Stimulated activated CD8-positive, alpha-beta memory T cell treated with anti-CD3 and anti-CD28 coated beads, Interleukin-2, amount 100 ng/mL, for 1 hour (primary cell): ENCODE measurements around the gene RPS21.
A peak's percentile ranks its signal among the peaks of the same experiment; 100 is the strongest.

Experiments
- DNase-seq, 2 donors: peaks; one replicate each; pipeline ENCODE4 v3.0.0-alpha.2; 2020; ENCODE audit warnings: low read depth in 2 of 2

RPS21 gene

DNA sequence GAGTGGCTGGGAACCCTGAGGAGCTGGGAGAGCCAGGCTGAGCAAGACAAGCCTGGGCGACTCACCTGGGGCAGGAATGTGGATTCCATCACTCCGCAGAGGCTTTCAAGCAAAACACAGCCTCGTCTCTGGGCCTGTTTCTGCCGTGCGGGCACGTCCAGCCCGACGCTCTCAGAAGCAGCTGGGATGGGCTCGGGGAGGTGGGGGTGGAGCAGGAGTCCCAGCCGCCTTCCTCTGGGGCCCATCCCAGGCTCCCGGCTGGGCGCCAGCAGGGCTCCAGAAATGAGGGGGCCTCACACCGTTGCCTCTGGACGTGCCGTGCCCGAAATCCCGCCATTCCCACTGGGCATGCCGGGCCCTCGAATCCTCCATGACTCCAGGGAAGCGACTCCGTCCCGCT is 8.7 kb upstream of the RPS21 start:
- no peak for DNase-seq

DNA sequence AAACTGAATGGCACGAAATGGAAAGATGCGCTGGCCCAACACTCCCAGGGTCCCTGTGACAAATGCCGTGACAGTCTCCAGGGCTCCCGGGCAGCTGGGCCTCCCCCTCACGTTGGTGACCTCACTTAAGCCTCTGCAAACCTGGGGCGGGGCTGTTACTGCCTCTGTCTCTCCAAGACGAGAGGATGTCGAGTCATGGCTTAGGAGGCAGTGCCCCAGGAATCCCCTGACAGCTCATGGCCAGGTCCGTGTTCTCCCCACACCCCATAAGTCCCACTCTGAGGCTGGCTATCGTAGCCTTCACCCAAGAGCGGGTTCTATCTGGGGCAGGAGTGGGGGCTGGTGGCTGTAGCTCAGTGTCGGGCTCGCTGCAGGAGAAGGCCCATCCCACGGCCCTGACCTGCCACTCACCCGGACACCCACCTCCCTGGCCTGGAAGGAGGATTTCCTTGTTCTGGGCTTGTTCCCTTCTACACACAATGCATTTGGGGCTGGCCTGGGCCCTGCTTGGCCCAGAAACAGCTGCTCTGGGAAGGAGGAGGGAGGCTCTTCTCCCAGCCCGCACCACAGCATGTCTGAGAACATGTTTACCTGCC is 5.6 kb upstream of the RPS21 start:
- no peak for DNase-seq

DNA sequence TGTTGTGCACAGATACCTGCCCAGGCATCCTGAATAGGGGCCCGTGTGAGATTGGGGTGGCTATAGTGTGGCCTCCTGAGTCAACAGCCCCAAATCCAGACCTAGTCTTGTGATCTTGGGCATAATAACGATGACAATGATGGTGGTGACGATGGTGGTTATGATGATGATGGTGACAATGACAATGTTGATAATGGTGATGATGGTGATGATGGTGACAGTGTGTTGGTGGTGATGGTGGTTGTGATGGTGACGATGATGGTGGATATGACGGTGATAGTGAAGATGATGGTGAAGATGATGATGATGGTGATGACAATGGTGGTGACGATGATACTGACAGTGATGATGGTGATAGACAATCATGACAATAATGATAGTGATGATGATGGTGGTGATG is 5.1 kb upstream of the RPS21 start:
- no peak for DNase-seq

DNA sequence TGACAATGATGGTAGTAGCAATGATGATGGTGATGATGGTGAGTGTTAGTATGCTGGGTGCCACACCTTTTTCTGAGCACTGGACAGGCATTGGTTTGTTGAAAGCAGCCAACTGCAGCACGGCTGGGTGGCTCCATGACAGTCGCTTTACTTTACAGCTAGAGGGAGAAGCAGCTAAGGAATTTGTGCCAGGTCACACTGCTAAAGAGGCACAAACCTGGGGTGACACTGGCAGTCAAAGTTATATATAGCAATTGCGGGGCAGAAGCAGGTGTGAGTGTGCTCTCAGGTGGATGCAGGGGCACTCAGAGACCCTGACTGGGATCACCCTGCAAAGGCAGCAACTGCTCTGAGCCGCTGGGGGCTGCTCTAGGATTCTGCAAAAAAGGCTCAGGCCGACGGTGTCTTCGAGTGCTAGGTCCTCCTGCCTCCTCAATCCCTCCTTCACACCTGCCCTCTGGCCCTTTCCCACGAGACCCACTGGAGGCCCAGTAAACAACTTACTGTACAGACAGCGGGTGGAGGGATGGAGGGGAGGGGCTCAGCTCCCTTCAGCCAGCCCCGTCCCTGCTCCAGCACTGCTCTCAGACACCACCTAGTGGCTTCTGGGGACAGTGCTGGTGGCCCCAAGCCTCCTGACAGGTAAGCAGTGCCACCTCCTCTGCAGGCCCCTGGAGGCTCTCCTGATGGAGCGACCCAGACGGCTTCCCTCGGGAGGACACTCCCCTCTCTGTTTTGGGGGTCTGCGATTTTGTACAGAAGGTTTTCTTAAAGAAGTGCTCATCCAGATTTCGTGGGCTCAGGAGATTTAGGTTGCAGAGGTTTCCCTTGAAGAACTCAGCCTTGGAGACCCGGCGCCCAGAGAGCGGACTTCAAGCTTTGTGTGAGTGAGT is 4.4 kb upstream of the RPS21 start:
- DNase-seq = peak; percentile 56 to 58

DNA sequence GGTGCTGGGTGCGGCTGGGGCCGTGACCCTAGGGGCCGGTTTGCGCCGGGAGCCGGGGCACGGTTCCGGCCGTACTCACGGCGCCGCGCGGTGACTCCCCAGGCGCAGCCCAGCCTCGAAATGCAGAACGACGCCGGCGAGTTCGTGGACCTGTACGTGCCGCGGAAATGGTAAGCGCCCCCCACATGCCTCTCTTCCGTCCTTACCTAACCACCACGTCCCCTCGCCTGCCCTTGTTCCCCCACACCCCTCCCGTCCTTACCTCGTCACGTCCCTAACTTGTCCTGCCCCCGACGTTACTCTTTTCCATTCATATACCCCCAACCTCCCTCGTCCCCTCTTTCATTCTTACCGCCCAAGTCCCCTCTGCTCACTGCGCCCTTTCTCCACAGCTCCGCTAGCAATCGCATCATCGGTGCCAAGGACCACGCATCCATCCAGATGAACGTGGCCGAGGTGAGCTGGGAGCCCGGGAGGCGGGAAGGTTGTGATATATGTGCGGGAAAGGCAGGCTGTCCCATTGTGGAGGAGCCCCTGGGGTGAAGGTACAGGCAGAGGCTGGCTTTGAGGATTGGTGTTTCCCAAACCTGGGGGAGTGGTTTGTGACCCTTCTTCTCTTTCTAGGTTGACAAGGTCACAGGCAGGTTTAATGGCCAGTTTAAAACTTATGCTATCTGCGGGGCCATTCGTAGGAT is 463 bp downstream of the RPS21 start:
- DNase-seq = no peak

DNA sequence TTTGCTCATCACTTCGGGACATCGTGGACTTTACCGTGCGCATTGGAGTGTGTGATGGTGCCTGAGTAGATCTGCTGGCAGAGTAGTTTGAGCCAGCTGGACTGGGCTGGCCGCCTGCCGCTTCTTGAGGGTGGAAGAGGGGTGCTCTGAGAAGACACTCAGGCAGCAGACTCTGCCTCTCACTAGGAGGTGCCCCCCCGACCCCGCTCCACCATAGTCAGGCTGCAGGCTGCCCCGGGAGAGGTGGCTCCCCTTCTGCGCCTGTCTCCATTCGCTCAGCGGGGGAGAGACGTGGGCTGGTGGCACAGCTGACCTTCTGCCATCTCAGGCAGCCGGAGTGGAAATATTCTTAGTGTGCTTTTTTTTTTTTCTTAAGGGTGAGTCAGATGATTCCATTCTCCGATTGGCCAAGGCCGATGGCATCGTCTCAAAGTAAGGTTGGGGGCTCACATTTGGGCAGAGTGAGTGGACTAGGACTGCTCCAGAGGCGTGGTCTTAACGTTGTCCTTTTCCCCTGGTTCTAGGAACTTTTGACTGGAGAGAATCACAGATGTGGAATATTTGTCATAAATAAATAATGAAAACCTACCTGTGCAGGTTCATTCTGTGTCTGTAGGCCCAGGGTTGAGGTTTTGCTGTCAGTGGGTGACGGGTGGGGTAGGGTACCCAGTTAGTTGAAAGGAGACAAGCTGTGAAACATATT is 1.2 kb downstream of the RPS21 start:
- no peak for DNase-seq

DNA sequence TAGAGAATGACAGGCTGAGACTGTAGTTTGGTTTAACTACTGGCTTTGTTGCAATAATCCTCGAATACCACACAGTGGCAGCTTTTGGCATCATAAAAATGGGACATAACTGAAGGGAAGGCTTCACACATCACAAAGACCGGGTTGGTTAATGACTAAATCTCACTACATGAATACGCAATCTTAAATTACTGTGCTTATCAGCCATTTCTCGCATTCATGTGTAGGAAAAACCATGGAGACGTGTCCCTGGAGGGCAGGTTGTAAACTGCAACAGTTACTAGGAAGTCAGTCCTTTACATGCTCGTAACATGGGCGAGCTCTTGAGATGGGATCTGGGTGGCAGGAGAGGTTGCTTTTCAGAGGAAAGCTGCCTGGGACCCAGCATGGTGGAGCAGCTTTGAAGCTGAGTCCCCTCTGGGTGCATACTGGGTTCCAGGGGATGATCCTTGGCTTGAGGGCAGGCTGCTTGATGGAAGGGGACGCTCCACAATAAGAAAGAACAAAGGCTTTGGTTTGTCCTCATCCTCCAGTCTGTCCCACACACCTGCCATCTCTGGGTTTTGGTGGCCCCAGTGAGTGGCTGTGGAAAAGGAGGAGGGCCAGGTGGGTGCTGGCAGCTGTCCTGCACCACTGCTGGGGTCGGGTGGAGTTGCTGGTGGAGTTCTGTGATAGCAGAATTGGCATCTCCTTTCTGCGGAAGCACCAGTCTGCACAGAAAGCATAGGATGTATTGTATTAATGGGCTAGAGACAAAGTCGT is 2.1 kb downstream of the RPS21 start:
- no peak for DNase-seq

DNA sequence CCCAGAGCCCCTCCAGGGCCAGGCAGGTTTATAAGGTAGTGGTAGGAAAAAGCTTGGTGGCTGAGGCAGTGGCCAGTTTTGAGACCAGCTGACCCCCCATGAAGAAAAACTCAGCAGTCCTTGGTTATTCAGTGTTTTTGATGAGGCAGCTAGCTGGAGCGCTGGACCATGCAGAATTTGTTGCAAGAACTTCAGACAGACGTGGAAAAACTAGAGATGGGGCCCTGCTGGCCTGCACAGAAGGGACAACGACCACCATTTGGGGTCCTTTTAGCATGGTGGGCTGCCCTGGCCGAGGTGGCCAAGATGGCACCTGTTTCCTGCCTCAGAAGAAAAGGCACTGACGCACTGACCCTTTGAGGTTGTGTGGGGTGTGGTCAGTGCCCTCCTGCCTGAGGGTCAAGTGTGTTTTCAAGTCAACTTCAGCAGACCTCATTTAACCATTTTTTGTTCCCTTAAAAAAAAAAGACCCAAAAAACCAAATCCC is 2.7 kb downstream of the RPS21 start:
- no peak for DNase-seq

DNA sequence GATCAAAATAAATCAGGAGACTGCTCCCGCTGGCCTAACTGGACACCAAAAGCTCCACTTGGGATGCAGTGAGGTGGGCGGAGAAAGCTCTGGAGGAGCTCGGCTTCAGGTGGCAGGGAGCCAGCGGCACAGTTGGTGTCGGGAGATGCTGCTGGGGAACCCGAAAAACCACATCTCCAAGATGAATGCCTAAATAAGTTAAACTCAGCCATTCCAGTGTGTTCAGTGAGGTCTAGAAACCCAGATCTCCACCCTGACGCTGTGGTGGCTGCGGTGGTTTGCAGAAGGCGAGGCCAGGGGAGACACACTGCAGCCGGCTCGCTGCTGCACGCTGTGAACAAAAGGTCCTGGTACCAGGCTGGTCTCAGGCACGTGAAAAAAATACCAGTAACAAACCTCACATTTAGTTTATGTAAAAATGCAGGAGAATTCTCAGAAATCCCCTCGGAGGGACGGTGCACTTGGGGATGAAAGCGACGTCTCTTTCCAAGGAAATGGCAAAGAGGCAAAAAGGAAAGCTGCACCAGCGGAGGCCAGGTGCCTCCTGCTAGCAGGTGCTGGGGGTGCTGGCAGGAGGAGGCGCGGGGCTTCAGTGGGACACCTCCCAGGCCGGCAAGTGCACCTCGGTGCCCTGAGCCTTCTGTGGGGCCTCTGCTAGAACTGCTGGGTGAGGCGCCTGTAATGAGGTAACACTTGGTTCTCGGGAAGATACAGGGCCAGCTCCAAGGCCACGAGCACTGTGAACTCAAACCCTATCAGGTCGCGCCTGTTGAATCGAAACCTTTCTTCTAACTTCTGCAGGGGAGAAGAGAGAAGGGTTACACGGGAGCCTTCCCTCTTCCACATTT is 3.6 kb downstream of the RPS21 start:
- no peak for DNase-seq

DNA sequence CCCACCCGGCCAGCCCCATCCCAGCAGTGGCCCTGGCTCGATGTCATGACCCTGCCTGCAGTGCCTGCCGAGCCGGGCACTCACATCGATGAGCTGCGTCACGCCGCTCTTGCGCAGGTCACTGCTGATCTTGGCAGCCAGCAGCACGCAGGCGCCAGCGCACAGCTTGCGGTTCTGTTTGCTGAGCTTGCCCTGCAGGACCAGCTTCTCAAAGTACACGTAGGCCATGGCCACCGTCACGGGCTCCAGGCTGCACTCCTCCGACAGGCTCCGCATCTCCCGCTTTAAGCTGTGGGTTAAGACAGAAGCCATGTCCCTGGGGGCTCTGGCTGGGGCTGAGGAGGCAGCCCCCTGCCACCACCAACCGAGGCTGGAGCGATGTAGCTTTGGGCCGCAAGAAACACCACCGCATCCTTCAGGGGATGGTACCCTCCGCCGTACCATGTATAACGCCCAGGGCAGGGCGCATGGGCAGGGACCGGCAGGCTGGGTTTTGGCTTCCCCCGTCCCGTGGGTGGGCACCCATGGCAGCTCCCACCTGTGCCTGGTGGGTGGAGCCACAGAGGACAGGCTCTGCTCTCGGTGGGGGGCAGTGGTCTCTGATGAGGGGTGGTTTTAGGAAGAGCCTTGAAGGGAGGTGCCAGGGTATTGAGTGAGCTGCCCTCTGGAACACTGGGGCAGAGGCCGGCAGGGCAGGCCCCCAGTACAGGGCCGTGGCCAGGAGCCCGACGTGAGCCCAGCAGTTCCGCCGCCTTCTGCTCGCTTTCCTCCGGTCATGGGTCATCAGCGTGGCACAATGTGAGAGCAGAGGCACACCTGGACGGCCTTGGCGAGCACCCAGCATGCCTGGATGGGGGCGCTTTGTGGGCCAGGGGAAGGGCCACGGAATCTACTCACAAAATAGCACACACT is 4.5 kb downstream of the RPS21 start:
- no peak for DNase-seq

DNA sequence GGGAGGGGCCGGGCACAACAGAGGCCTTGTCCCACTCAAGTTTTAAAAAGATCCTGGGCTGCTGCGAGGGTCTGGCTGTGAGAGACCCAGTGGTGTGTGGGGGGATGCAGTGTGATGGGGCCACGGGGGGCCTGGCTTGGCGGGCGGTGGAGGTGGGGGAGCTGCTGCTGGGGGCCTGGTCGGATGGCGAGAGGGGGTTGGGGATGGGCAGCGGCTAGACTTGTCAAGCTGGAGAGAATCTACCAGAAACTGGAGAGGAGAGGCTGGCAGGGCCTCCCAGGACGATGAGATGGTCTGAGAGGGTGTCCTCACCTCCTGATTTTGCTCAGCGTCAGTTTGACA is 5.1 kb downstream of the RPS21 start:
- DNase-seq = no peak

DNA sequence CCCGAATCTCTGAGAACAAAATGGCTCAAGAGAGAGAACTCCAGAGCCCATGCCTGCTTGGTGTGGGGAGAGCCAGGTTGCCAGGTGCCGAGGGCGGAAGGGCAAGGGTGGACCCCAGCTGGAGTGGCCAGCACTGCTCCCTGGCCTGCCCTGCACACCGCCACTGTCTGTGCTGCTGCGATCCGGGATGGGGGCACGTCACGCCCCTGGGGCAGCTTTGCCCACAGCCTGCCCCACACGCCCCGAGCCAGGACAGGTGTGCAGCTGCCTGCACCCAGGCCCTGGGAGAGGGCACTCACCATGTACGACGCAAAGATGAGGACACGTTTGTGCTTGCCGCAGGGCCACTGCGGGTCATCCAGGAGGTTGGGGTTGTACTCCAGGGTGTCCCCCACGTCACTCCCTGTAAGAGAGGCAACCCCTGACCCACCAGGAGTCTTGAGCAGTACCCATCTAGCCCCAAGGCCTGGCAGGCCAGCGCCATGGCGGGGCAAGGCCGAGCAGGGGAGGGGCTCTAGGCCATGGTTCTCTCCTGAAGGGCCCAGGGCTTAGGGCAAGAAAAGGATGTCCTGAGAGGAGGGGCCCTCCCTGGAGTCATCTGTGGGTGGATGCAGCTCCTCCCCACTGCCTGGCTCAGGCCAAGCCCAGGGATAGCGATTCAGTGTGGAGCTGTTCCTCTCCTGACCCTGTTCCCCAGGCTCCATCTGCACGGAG is 5.9 kb downstream of the RPS21 start:
- DNase-seq = no peak

DNA sequence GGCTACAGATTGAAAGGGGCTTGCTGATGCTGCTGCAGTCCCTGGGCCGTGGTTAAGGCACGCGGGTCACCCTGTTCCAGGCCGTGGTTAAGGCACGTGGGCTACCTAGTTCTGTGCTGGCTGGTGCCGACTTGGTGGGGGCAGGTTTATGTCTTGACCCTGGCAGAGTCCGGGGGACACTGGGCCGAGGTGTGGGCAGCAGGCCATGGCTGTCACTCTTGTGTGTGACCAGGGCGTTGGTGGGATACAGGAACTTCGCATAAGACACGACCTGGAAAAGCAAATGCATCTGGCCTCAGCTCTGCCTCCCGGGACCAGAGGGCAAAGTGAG is 6.4 kb downstream of the RPS21 start:
- DNase-seq = no peak

DNA sequence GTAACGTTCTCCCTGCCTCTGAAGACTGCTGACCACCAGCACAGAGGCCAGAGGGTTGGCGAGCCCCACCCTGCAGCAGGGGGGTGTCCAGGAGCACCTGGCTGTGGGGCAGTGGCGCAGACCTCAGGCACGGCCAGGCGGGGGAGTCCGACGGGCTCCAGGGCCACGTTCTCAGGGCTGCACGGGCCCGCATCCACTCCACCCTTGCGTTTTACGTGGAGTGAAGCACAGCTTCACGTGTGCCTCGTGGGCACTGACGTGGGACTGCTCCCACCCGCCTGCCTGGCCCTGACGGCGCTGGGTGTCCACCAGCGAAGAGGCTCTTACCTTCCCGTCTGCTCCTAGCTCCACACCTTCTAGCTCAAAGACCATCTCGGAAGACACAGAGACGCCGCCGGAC is 6.9 kb downstream of the RPS21 start:
- no peak for DNase-seq

DNA sequence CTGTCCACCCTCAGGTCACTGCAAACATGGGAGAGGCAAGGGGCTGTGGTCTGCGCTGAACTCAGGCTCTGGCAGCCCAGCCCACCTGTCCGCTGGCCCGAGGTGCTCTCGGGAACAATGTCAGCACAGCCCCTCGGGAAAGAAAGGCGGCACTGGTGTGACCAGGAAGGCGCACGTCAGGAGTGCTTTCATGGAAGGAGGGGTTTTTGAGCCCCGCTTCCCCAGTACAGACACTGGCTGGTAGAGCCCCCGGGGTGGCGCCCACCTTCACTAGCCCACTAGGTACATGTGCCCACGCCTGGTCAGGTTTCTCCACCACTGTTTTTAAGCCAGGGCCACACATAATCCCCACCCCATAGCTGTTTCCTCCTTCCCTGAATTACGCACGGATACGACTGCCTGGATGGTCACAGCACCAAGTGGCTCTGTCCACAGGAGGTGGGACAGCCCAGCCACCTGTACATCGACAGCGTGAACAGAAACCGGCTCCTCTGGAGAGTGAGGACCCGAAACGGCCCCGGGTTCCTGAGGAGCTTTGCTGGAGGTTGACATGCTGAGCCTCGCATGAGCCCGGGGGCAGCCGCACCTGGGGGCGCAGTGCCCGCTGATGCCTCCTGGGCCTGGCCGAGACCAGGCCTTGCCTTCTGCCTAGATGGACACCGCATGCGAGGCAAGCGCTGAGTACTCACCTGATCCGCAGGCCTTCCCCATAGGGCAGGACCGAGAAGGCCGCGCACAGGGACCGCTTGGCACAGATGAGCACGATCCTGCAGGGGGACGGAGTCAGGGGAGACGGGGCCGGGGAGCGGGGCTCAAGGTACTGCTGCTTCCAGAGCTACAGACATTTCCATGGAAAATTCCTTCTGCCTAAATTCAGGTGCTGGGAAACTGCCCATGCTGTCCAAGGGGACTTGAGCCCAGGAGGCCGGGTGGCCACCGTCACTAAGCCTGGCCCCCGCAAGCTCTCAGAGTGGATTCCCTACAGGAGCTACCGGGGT is 7.6 kb downstream of the RPS21 start:
- no peak for DNase-seq

DNA sequence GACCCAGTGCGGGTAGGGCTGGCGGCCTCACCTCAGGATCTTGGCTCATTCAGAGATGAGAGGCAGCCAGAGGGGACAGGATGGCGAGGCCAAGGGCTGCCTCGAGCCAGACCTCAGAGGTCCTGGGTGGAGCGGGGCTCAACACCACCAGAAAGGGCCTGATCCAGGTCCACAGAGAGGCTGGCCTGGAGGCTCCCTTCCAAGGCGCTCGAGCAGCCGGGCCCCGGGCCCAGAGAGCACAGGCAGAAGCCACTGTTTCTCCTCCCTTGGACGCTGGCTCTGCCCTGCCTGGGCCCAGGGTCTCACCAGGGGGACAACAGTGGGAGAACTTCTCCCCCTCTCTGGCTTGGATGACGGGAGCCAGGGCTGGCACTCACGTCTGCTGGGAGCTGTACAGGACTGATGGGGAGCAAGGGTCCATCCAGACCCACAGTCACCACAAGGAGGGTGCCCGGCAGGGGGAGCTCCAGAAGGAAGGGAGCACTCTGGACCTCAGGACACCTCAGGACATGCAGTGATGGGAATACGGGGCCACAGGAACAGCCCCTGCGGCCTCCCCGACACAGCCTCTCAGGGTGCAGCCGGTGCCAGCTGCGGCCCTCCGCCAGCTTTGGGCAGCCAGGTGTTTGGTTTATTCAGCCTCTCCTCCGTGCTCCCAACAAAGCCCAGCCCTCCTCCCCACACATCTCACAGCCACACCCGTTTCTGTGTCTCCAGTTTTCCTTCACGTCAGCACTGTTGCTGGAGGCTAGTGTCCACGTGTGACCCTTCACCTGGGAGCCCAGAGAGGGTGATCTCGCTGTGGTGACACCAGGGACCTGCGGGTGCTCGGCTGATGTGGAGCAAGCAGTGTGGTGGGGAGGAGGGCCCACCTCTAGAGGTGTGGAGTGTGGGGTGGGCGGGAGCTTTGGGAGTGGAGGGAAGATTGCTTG is 8.7 kb downstream of the RPS21 start:
- DNase-seq = no peak
